Non-pigmented ciliary epithelial cell (primary cell): ENCODE data around the gene CHST5.
"Not testable (repeated sequence)": the region's sequence is repeated elsewhere in the genome, so short reads cannot be mapped to it uniquely, and the experiment has no call there.

Experiments
- DNase-seq: peaks from one replicate; pipeline ENCODE4 v3.0.0-alpha.2; 2010; ENCODE audit warnings: low read depth

The CHST5 gene

GRCh38 chr16:75506107-75506506 is 29.8 kb downstream of the CHST5 start:
- no peak for DNase-seq

DNA sequence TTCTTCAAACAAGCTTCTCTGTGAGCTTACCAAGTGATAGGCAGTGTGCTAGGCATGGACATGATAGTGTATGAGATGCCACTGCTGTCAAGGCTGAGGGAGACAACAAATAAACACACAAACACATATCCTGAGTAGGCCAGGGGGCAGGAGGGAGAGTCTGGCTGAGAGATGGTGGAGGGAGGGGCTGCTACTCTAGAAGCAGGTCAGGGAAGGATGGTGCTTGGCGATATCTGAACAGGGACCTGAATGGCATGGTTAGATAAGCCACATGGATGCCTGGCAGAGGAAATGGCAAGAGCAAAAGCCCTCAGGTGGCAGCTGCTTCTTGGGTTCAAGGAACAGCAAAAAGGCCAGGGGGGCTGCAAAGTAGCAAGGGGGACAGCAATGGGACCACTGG is 32.1 kb downstream of the CHST5 start:
- no peak for DNase-seq

DNA sequence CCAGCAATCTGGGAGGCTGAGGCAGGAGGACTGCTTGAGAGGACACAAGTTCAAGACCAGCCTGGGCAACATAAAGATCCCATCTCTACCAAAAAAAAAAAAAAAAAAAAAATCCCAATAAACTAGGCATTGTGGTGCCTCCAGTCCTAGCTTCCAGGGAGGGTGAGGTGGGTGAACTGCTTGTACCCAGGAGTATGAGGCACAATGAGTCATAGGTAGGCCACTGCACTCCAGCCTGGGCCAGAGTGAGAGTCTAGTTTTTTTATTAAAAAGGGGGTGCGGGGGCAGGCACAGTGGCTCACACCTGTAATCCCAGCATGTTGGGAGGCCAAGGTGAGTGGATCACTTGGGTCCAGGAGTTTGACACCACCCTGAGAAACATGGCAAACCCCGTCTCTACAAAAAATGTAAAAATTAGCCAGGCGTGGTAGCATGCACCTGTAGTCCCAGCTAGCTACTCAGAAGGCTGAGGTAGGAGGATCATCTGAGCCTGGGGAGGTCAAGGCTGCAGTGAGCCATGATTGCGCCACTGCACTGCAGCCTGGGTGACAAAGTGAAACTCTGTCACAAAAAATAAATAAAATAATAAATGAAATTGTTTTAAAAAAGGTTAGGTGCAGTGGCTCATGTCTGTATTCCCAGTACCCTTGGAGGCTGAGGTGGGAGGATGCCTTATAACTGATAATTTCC is 32.8 kb downstream of the CHST5 start:
- no peak for DNase-seq

DNA sequence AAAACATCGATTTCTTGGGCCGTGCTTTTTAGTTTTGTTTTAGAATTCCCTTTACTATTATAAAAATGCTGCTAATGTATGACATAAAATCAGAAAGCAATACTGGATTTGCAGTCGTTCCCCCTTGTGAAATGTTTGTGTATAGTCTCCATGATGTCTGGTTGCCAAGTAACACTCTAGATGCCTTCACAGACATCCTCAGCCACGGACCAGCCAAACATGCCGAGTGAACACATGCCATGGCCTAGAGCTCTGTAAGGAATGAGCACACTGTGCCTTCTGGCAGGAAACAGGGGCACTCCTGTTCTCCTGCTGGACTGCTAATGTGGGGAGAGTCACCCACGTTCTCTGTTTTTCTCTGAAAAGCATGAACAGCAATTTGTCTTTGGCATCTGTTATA is 34.1 kb downstream of the CHST5 start:
- not testable (repeated sequence) for DNase-seq

DNA sequence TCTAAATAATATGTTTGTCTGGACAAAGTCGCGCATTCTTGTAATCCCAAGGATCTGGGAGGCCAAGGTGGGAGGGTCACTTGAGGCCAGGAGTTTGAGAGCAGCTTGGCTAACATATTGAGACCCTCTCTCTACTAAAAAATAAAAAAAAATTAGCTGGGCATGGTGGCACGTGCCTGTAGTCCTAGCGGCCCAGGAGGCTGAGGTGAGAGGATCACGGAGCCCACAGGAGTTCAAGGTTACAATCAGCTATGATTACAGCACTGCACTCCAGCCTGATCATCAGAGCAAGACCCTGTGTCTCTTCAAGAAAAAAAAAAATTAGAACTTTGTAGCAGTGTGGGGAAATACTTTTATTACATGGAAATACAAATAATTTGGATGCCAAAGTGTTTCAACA is 34.5 kb downstream of the CHST5 start:
- no peak for DNase-seq

- not testable (repeated sequence) for DNase-seq
These were observed 37.1 kb downstream of the CHST5 start for GRCh38 chr16:75498605-75499322.

DNA sequence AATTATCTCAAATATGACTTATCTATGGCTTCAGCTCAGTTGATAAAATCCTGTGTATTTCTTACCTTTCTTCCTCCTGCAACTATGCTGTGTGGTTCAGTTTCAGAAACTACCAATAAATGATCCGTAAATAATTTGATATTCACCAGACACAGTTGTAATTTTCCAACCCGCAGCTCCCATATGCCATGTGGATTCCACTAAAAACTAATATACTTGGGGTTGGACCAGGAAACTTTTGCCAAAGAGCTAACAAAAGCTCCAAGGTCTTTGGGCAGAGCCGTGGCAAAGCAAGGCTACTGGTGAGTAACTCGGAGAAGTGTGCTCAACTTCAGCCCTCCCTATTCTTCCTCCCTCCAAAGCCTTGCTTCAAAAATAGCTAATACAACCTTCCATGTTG is 38.4 kb downstream of the CHST5 start:
- DNase-seq = no peak

- DNase-seq = no peak
These were observed 40.7 kb downstream of the CHST5 start, which contains the start of gene CHST6 for GRCh38 chr16:75495076-75495674. CHST6 (minus strand) TSS chr16:75495441; CDS start chr16:75479828, 15,613 bp downstream.

DNA sequence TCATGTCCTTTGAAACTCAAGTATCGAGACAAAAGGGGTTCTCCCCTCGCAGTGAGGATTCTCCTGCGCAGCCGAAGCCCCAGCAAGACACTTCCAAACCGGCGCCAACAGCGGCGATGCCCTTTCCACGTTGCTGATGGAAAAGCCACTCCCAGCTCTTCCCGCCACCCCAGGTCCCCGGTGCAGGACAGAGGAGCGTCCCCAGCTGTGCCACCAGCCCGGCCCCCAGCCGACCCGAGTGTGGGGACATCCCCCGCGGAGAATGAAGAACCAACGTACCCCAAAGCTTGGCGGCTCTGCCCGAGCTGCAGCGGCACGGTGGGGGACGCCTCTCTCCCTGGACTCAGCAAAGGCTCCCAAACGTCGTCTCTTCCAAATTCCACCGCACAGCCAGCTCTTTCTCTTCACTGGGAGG is 41.2 kb downstream of the CHST5 start:
- no peak for DNase-seq

DNA sequence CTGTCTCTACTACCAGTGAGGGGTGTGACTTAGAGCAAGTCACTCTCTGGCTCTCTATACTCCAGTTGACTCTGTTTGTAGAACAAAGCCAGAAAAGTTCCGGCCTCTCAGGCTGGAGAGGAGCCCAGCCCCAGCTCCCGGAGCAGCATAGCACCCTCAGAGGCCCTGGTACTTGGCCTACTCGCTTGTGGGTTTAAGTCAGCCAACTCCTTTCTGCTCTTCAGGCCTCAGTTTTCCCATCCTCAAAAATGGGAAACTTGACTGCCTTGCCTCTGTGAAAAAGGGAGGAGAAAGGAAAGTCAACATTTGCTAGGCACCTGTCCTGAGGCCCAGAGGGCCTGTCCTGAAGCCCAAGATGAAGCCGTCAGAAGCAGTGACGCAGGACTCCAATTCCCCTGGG is 41.7 kb downstream of the CHST5 start:
- no peak for DNase-seq

GRCh38 chr16:75491876-75492275 is 44.0 kb downstream of the CHST5 start:
- no peak for DNase-seq

- DNase-seq = no peak
These were observed 47.6 kb downstream of the CHST5 start for GRCh38 chr16:75488322-75488721.

GRCh38 chr16:75486676-75487313 is 49.1 kb downstream of the CHST5 start:
- DNase-seq = no peak

DNA sequence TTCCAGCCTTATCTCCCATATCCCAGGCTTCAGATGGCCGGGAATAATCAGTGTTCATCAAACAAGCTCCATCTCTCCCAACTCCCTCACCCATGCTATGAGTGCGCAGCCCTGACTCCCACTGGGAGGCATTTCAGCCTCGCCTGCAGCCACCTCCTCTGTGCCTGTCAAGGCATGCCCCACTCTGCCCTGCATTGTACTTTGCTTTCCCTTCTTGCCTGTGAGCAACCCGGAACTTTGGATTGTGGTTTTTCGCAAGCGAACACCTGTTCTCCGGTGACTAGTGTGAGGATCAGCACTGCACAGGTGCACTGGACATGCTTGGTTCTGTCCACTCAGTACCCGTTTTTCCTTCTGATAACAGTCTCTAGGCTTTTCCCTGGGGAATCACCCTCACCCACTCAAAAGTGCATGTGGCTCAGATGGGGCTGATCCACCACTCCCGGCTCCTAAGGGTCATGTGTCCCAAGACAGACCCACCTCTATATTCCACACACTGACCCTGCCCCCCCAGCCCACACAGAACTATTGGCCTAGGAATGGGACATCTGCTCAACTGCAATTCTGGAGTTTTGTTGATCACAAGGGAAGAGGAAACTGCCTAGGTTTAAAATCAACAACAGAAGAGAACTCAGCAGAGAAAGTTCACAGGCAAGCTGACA is 49.8 kb downstream of the CHST5 start:
- no peak for DNase-seq

GRCh38 chr16:75485230-75486013 is 50.5 kb downstream of the CHST5 start:
- DNase-seq = no peak

- peak; percentile 40 for DNase-seq
These were observed 52.7 kb downstream of the CHST5 start for GRCh38 chr16:75483222-75483621.

- DNase-seq = no peak
These were observed 53.3 kb downstream of the CHST5 start for GRCh38 chr16:75482434-75483205.

DNA sequence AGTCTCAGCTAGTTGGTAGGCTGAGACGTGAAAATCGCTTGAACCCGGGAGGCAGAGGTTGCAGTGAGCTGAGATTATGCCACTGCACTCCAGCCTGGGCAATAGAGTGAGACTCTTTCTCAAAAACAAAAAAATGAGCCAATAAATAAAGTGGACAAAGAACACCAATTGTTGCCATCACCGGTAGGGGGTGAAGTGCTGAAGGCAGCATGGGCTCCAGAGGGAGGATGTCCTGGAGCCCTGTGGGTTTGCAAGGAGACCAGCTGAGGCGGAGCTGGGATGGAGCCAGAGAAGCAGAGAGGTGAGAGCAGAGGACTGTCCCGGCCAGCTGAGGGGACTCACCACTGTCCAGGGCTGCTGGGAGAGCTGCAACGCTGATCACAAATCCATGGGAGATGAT is 54.4 kb downstream of the CHST5 start:
- no peak for DNase-seq

- DNase-seq = no peak
These were observed 56.4 kb downstream of the CHST5 start for GRCh38 chr16:75479421-75479990.
